PC-9 (cell line): ENCODE measurements around the gene LIF.

Experiments used
- CTCF ChIP-seq: fragments of 200-600 bp; sonication (generic); conservative IDR thresholded peaks from 2 replicates; pipeline ENCODE4 v1.6.1; 2017; ENCODE audit warnings: mixed run types, antibody characterized with exemption, mild to moderate bottlenecking, moderate library complexity
- EZH2 ChIP-seq: fragments of 200-600 bp; sonication (generic); IDR thresholded peaks from 2 replicates; pipeline ENCODE4 v1.8.0; 2017; ENCODE audit warnings: antibody characterized with exemption, low read depth

DNA sequence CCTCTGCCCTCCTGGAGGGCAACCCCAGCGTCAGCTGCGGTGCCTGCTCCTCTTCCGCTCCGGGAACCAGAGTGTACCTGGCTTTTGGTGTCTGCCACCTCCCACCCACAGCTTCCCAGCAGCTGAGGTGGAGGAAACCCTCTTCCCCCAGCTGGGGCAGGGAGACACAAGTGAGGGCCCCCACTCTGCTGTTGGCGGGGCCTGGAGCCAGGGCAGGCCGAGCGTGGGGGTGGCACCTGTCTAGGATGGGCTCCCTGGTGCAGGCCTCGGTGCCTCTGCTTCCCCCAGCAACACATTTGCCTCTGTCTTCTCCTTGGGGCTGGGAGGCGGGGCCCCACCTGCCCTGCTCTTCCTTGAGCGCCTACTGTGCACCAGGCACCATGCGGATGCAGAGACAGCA, 13.7 kb upstream of the LIF start:
- TF ChIP-seq CTCF = no peak
- no peak for TF ChIP-seq EZH2
